GM18507 (cell line): ENCODE measurements around the gene PCDHGB7.
"Not testable (repeated sequence)": the region's sequence is repeated elsewhere in the genome, so short reads cannot be mapped to it uniquely, and the experiment has no call there.

ENCODE experiments used
- DNase-seq: peaks from one replicate; pipeline ENCODE4 v3.0.0; 2011; ENCODE audit warnings: low read depth; ENCODE audit not compliant: insufficient read length; ENCODE audit errors: extremely low spot score
- FAIRE-seq: peaks from 2 replicates; lab custom pipeline; 2011; peaks lifted over from hg19 to GRCh38; lab: Jason Lieb, UNC

PCDHGB7 gene

DNA sequence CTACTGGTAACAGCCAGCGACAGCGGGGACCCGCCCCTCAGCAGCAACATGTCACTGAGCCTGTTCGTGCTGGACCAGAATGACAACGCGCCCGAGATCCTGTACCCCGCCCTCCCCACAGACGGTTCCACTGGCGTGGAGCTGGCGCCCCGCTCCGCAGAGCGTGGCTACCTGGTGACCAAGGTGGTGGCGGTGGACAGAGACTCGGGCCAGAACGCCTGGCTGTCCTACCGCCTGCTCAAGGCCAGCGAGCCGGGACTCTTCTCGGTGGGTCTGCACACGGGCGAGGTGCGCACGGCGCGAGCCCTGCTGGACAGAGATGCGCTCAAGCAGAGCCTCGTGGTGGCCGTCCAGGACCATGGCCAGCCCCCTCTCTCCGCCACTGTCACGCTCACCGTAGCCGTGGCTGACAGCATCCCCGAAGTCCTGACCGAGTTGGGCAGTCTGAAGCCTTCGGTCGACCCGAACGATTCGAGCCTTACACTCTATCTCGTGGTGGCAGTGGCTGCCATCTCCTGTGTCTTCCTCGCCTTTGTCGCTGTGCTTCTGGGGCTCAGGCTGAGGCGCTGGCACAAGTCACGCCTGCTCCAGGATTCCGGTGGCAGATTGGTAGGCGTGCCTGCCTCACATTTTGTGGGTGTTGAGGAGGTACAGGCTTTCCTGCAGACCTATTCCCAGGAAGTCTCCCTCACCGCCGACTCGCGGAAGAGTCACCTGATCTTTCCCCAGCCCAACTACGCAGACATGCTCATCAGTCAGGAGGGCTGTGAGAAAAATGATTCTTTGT lies 22.9 kb upstream of the PCDHGB7 start:
- FAIRE-seq, DNase-seq: not testable (repeated sequence)

DNA sequence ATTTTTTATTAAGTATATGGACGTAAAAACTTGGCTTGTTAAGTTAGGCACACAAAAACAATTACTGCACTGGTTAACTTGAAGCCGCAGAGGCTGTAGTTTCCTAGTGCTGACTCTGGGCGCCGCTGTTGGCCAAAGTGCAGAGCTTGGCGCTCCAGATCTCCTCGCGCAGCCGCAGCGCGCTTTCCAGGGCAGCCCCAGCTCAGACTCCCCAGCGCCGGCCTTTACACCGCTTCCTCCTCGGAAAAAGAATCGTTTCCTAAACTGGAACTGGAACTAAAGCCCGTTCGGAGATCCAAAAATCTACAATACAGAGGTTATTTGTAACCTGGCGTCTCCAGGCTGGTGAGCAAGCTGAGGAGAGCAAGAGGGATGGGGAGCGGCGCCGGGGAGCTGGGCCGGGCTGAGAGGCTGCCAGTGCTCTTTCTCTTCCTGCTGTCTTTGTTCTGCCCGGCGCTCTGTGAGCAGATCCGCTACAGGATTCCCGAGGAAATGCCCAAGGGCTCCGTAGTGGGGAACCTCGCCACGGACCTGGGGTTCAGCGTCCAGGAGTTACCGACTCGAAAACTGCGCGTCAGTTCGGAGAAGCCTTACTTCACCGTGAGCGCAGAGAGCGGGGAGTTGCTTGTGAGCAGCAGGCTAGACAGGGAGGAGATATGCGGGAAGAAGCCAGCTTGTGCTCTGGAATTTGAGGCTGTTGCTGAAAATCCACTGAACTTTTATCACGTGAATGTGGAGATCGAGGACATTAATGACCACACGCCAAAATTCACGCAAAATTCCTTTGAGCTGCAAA lies 19.5 kb upstream of the PCDHGB7 start, which contains the start of gene PCDHGB5:
Gene PCDHGB5 (plus strand): TSS at position 192 of the 796 bp plus-strand sequence. CDS start 181 bp downstream, at position 373.
- FAIRE-seq, result not testable (repeated sequence)

DNA sequence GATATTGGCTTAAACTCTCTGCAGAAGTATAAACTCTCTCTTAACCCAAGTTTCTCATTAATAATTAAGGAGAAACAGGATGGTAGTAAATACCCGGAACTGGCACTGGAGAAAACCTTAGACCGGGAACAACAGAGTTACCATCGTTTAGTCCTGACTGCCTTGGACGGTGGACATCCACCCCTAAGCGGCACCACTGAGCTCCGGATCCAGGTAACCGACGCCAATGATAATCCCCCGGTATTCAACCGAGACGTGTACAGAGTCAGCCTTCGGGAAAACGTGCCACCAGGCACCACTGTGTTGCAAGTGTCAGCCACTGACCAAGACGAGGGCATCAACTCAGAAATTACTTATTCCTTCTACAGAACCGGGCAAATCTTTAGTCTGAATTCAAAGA lies 18.9 kb upstream of the PCDHGB7 start:
- DNase-seq (no peak), FAIRE-seq (no peak)

More for the DNA sequence above, 19.5 kb upstream of the PCDHGB7 start, which contains the start of gene PCDHGB5:
- DNase-seq, result not testable (repeated sequence)

DNA sequence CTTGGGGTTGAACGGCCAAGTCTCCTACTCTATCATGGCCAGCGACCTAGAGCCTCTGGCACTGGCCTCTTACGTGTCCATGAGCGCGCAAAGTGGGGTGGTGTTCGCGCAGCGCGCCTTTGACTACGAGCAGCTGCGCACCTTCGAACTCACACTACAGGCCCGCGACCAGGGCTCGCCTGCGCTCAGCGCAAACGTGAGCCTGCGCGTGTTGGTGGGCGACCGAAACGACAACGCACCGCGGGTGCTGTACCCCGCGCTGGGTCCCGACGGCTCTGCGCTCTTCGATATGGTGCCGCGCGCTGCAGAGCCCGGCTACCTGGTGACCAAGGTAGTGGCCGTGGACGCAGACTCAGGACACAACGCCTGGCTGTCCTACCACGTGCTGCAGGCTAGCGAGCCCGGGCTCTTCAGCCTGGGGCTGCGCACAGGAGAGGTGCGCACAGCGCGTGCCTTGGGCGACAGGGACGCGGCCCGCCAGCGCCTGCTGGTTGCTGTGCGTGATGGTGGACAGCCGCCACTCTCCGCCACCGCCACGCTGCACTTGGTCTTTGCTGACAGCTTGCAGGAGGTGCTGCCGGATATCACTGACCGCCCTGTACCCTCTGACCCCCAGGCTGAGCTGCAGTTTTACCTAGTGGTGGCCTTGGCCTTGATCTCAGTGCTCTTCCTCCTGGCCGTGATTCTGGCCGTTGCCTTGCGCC lies 17.8 kb upstream of the PCDHGB7 start:
- FAIRE-seq (no peak), DNase-seq (no peak)

DNA sequence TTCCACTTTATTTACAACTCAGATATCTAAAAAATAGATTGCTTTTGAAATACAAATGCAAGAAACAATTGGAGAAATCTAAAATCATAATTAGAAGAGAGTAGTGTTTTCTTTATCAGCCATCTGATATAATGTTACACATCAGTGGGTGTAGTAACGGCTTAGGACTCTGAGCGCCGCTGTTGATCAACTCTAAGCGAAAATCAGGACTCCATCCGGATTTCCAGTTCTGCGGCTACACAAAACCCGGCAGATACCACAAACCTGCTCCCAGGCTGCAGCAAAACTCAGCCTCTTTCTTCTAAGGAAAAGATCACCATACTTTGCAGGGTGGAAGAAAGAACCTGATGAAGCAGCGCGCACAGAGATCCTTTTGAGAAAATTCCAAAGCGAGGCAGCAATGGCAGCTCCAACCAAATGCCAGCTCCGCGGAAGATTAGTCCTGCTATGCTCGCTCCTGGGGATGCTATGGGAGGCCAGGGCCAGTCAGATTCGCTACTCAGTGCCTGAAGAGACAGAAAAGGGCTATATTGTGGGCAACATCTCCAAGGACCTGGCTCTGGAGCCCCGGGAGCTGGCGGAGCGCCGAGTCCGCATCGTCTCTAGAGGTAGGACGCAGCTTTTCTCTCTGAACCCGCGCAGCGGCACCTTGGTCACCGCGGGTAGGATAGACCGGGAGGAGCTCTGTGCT lies 14.8 kb upstream of the PCDHGB7 start, which contains the start of gene PCDHGA9:
Gene PCDHGA9 (plus strand): TSS at position 226 of the 691 bp plus-strand sequence. CDS start 175 bp downstream, at position 401.
- FAIRE-seq, result no peak
- no peak for DNase-seq

DNA sequence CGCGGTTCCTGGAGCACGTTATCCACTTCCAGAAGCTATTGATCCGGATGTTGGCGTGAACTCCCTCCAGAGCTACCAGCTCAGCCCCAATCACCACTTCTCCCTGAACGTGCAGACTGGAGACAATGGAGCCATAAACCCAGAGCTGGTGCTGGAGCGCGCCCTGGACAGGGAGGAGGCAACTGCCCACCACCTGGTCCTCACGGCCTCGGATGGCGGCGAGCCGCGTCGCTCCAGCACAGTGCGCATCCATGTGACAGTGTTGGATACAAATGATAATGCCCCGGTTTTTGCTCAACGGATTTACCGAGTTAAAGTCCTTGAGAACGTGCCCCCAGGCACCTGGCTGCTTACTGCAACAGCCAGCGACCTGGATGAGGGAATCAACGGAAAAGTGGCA lies 14.1 kb upstream of the PCDHGB7 start:
- no peak for DNase-seq
- no peak for FAIRE-seq

DNA sequence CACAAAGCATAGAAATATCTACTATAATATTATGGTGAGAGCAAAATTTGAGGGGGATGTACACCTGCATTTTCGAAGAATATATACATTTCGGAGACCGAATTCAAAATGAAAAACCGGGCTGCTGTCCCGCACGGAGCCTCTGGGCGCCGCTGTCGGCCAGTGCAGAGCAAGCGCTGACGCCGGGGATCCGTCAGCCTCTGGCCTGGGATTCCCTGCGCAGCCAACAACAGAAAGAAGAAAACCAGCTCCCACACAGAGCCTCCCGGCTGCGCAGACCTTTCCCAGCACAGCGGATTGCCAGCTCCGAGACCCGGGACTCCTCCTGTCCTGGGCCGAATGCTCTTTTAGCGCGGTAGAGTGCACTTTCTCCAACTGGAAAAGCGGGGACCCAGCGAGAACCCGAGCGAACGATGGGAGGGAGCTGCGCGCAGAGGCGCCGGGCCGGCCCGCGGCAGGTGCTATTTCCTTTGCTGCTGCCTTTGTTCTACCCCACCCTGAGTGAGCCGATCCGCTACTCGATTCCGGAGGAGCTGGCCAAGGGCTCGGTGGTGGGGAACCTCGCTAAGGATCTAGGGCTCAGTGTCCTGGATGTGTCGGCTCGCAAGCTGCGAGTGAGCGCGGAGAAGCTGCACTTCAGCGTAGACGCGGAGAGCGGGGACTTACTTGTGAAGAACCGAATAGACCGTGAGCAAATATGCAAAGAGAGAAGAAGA lies 9.5 kb upstream of the PCDHGB7 start, which contains the start of gene PCDHGB6:
Gene PCDHGB6 (plus strand): TSS at position 232 of the 716 bp plus-strand sequence. CDS start 182 bp downstream, at position 414.
- DNase-seq, FAIRE-seq: not testable (repeated sequence)

DNA sequence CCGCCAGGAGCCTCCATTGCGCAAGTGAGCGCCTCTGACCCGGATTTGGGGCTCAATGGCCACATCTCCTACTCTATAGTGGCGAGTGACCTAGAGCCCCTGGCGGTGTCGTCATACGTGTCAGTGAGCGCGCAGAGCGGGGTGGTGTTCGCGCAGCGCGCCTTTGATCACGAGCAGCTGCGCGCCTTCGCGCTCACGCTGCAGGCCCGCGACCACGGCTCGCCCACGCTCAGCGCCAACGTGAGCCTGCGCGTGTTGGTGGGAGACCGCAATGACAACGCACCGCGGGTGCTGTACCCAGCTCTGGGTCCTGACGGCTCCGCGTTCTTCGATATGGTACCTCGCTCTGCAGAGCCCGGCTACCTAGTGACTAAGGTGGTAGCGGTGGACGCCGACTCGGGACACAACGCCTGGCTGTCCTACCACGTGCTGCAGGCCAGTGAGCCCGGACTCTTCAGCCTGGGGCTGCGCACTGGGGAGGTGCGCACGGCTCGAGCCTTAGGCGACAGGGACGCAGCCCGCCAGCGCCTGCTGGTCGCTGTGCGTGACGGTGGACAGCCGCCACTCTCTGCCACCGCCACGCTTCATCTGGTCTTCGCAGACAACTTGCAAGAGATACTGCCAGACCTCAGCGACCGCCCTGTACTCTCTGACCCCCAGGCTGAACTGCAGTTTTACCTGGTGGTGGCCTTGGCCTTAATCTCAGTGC lies 7.7 kb upstream of the PCDHGB7 start:
- no peak for FAIRE-seq
- no peak for DNase-seq

DNA sequence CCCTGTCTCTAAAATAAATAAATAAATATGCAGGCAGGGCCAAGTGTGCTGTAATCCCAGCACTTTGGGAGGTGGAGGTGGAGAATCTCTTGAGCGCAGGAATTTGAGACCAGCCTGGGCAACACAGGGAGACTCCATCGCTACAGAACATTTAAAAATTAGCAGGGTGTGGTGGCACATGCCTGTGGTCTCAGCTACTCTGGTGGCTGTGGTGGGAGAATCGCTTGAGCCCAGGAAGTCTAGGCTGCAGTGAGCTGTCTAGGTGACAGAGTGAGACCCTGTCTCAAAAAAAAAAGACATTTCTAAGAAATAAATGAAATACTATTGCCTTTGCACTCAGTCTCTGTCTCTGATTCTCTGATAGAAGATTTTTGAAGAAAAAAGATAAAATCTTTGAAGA lies 5.9 kb upstream of the PCDHGB7 start:
- DNase-seq (no peak), FAIRE-seq (no peak)

DNA sequence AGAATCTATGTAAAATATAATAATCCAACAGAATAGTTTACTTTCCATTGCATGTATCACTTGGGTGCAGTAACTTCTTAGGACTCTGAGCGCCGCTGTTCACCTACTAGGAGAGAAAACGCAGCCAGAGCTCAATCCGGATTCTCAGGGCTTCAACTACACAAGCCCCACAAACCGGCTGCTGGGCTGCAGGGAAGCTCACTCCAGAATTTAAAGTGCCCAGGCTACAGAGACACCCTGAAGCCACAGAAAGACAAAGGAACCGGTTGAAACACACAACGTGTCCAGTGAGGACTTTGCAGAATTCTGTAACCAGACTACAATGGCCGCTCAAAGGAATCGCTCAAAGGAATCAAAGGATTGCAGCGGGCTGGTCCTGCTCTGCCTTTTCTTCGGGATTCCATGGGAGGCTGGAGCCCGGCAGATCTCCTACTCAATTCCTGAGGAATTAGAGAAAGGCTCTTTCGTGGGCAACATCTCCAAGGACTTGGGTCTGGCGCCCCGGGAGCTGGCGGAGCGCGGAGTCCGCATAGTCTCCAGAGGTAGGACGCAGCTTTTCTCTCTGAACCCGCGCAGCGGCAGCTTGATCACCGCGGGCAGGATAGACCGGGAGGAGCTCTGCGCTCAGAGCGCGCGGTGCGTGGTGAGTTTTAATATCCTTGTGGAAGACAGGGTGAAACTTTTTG lies 4.5 kb upstream of the PCDHGB7 start, which contains the start of gene PCDHGA10:
Gene PCDHGA10 (plus strand): TSS at position 134 of the 686 bp plus-strand sequence. CDS start 189 bp downstream, at position 323.
- FAIRE-seq (no peak), DNase-seq (peak; percentile 23)

DNA sequence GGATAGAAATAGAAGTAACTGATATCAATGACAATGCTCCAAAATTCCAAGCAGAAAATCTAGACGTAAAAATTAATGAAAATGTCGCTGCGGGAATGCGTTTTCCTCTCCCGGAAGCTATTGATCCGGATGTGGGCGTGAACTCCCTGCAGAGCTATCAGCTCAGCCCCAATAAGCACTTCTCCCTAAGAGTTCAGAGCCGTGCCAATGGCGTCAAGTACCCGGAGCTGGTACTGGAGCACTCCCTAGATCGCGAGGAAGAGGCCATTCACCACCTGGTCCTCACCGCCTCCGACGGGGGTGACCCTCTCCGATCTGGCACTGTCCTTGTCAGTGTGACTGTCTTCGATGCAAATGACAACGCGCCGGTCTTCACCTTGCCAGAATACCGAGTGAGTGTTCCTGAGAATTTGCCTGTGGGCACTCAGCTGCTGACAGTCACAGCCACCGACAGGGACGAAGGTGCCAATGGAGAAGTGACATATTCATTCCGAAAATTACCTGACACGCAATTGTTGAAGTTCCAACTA lies 3.9 kb upstream of the PCDHGB7 start:
- DNase-seq (no peak), FAIRE-seq (no peak)

DNA sequence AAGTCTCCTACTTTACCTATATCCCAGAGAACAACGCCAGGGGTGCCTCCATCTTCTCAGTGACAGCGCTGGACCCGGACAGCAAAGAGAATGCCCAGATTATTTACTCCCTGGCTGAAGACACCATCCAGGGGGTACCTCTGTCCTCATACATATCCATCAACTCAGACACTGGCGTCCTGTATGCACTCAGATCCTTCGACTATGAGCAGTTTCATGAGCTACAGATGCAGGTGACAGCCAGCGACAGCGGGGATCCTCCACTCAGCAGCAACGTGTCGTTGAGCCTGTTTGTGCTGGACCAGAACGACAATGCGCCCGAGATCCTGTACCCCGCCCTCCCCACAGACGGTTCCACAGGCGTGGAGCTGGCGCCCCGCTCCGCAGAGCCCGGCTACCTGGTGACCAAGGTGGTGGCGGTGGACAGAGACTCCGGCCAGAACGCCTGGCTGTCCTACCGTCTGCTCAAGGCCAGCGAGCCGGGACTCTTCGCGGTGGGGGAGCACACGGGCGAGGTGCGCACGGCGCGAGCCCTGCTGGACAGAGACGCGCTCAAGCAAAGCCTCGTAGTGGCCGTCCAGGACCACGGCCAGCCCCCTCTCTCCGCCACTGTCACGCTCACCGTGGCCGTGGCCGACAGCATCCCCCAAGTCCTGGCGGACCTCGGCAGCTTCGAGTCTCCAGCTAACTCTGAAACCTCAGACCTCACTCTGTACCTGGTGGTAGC lies 2.8 kb upstream of the PCDHGB7 start:
- not testable (repeated sequence) for DNase-seq, FAIRE-seq

DNA sequence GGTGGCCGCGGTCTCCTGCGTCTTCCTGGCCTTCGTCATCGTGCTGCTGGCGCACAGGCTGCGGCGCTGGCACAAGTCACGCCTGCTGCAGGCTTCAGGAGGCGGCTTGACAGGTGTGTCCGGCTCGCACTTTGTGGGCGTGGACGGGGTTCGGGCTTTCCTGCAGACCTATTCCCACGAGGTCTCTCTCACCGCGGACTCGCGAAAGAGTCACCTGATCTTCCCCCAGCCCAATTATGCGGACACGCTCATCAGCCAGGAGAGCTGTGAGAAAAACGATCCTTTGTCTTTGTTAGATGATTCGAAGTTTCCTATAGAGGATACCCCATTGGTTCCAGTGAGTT lies 2.2 kb upstream of the PCDHGB7 start:
- DNase-seq, FAIRE-seq: not testable (repeated sequence)

DNA sequence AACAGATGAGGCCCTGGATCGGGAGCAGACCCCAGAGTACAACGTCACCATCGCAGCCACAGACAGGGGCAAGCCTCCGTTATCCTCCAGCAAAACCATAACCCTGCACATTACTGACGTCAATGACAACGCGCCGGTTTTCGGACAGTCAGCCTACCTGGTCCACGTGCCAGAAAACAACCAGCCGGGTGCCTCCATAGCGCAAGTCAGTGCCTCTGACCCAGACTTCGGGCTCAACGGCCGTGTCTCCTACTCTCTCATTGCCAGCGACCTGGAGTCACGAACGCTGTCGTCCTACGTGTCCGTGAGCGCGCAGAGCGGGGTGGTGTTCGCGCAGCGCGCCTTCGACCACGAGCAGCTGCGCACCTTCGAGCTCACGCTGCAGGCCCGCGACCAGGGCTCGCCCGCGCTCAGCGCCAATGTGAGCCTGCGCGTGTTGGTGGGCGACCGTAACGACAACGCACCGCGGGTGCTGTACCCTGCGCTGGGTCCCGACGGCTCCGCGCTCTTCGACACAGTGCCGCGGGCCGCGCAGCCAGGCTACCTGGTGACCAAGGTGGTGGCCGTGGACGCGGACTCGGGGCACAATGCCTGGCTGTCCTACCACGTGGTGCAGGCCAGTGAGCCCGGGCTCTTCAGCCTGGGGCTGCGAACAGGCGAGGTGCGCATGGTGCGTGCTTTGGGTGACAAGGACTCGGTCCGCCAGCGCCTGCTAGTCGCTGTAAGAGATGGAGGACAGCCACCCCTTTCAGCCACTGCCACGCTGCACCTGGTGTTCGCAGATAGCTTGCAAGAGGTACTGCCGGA lies 1.8 kb downstream of the PCDHGB7 start:
- FAIRE-seq, result no peak

DNA sequence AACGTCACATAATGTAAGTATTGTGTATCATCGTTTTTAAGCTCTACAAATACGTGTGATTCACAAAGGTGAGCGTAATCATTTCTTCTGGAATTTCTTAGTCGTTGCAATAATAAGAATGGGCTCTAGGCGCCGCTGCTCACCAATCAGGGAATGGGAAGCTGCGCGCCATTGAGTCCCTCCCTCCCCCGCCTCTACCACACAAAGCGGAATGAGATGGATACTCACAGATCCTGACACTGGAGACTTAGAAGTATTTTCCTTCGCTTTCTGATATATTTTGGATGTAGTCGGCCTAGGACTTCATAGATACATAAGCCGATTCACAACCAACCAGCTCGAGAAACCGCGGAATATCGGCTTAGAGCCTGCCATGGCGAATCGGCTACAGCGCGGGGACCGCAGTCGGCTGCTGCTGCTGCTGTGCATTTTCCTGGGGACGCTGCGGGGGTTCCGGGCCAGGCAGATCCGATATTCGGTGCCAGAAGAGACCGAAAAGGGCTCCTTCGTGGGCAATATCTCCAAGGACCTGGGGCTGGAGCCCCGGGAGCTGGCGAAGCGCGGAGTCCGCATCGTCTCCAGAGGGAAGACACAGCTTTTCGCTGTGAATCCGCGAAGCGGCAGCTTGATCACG lies 3.5 kb downstream of the PCDHGB7 start, which contains the start of gene PCDHGA11:
Gene PCDHGA11 (plus strand): TSS at position 197 of the 634 bp plus-strand sequence. CDS start 177 bp downstream, at position 374.
- FAIRE-seq, result no peak
- DNase-seq, result no peak

More for the DNA sequence above, 1.8 kb downstream of the PCDHGB7 start:
- DNase-seq, result no peak
